BLaER1 treated with 17β-estradiol and CSF1 and Interleukin-3, amounts not matched to agents 10 nM and 100 nM (cell line): ENCODE data around the gene ISG20L2.

Experiments used
- H3K27ac ChIP-seq, 11 experiments: shearing (Covaris generic); formaldehyde crosslinking; 2 replicates each; pipeline ENCODE4 v1.8.1; 2022
- H3K27me3 ChIP-seq, 11 experiments: shearing (Covaris generic); formaldehyde crosslinking; 2 replicates each; pipeline ENCODE4 v1.8.1; 2022
- H3K36me3 ChIP-seq, 11 experiments: shearing (Covaris generic); formaldehyde crosslinking; 2 replicates each; pipeline ENCODE4 v1.8.1; 2022
- H3K4me1 ChIP-seq, 10 experiments: shearing (Covaris generic); formaldehyde crosslinking; 2 replicates each; pipeline ENCODE4 v1.8.1; 2022
- H3K4me2 ChIP-seq, 11 experiments: shearing (Covaris generic); formaldehyde crosslinking; 2 replicates each; pipeline ENCODE4 v1.8.1; 2022
- H3K4me3 ChIP-seq, 10 experiments: shearing (Covaris generic); formaldehyde crosslinking; 2 replicates each; pipeline ENCODE4 v1.8.1; 2022
- H3K9ac ChIP-seq, 11 experiments: shearing (Covaris generic); formaldehyde crosslinking; 2 replicates each; pipeline ENCODE4 v1.8.1; 2022
- H3K9me3 ChIP-seq, 11 experiments: shearing (Covaris generic); formaldehyde crosslinking; replicated peaks in 1 of 11; 2 replicates each; pipeline ENCODE4 v1.8.1; 2022
- H4K20me1 ChIP-seq, 11 experiments: shearing (Covaris generic); formaldehyde crosslinking; 2 replicates each; pipeline ENCODE4 v1.8.1; 2022
- Cebpa-rat ChIP-seq, 11 experiments: shearing (Covaris generic); IDR thresholded peaks; 2 replicates each; pipeline ENCODE4 v1.8.1; 2022

The ISG20L2 gene

GRCh38 chr1:156689953-156690674 is 38.5 kb downstream of the ISG20L2 start:
- Histone ChIP-seq H3K4me1 (peaks cover 33 to 82% (median 58%) of the 10 kb centered on the region in 10 experiments), H3K4me3 (no peak overlapping the region), H4K20me1 (peaks cover 0 to 26% (median 0%) of the 10 kb centered on the region in 11 experiments; a peak in 7 of 22 replicates), H3K9me3 (no peaks in the 10 kb centered on the region), H3K27ac (no peak overlapping the region), H3K36me3 (no peaks in the 10 kb centered on the region), H3K27me3 (peaks cover 38 to 46% (median 43%) of the 10 kb centered on the region in 11 experiments), H3K4me2 (peak overlapping the region; percentile 62 to 85 (median 77); a peak in 21 of 22 replicates), H3K9ac (peak overlapping the region in 1 of 11 experiments; percentile 7; a peak in 1 of 22 replicates)
- no peak for TF ChIP-seq Cebpa-rat (IDR thresholded peaks at IDR 0.05)

GRCh38 chr1:156689035-156689952 is 39.3 kb downstream of the ISG20L2 start:
- Histone ChIP-seq H3K27me3 (peaks cover 38 to 46% (median 43%) of the 10 kb centered on the region in 11 experiments), H3K9me3 (no peaks in the 10 kb centered on the region), H4K20me1 (peaks cover 0 to 26% (median 0%) of the 10 kb centered on the region in 11 experiments; a peak in 7 of 22 replicates), H3K4me1 (peaks cover 40 to 86% (median 59%) of the 10 kb centered on the region in 10 experiments), H3K9ac (peak overlapping the region in 8 of 11 experiments; percentile 1 to 64 (median 46); a peak in 9 of 22 replicates), H3K36me3 (no peaks in the 10 kb centered on the region), H3K27ac (no peak overlapping the region), H3K4me2 (peak overlapping the region; percentile 62 to 85 (median 77)), H3K4me3 (peak overlapping the region in 3 of 10 experiments; percentile 12 to 53 (median 27); a peak in 4 of 20 replicates)
- TF ChIP-seq Cebpa-rat (IDR thresholded peaks at IDR 0.05), result no peak

- H3K27me3 ChIP-seq, result peaks cover 17 to 23% (median 21%) of the 10 kb centered on the region in 11 experiments
- TF ChIP-seq Cebpa-rat (IDR thresholded peaks at IDR 0.05), result no peak
- H3K9ac ChIP-seq, result no peak overlapping the region
- no peaks in the 10 kb centered on the region for H3K9me3 ChIP-seq
- 0 out of 22 replicates have a peak overlapping the region, but pooled peaks of 1 of the 11 experiments have one; percentile 18 for H3K27ac ChIP-seq
- H3K4me2 ChIP-seq, result peak overlapping the region; percentile 41 to 95 (median 87); a peak in 21 of 22 replicates
- no peak overlapping the region for H3K4me3 ChIP-seq
- no peaks in the 10 kb centered on the region for H3K36me3 ChIP-seq
- H4K20me1 ChIP-seq, result peaks cover 0 to 5% (median 0%) of the 10 kb centered on the region in 11 experiments; a peak in 2 of 22 replicates
- peaks cover 34 to 71% (median 47%) of the 10 kb centered on the region in 10 experiments for H3K4me1 ChIP-seq
Observed at GRCh38 chr1:156684227-156684782, 44.3 kb downstream of the ISG20L2 start.

GRCh38 chr1:156682166-156682890 is 46.2 kb downstream of the ISG20L2 start:
- peak overlapping the region; percentile 27 to 95 (median 87) for H3K4me2 ChIP-seq
- peaks cover 37 to 74% (median 55%) of the 10 kb centered on the region in 10 experiments for H3K4me1 ChIP-seq
- peak overlapping the region in 3 of 11 experiments; percentile 23 to 39 (median 28); a peak in 2 of 22 replicates for H3K9ac ChIP-seq
- no peak for TF ChIP-seq Cebpa-rat (IDR thresholded peaks at IDR 0.05)
- 0 out of 20 replicates have a peak overlapping the region, but pooled peaks of 1 of the 10 experiments have one; percentile 15 for H3K4me3 ChIP-seq
- H3K27ac ChIP-seq, result peak overlapping the region in 5 of 11 experiments; percentile 7 to 38 (median 35); a peak in 7 of 22 replicates
- no peaks in the 10 kb centered on the region for H3K9me3 ChIP-seq
- H4K20me1 ChIP-seq, result peaks cover 0 to 9% (median 0%) of the 10 kb centered on the region in 11 experiments; a peak in 2 of 22 replicates
- H3K36me3 ChIP-seq, result no peaks in the 10 kb centered on the region
- peaks cover 37 to 43% (median 41%) of the 10 kb centered on the region in 11 experiments for H3K27me3 ChIP-seq

GRCh38 chr1:156681196-156681960 is 47.2 kb downstream of the ISG20L2 start:
- Histone ChIP-seq H3K9ac (0 out of 22 replicates have a peak overlapping the region, but pooled peaks of 1 of the 11 experiments have one; percentile 28), H3K27ac (no peak overlapping the region), H3K36me3 (no peaks in the 10 kb centered on the region), H4K20me1 (peaks cover 0 to 14% (median 0%) of the 10 kb centered on the region in 11 experiments; a peak in 3 of 22 replicates), H3K4me3 (no peak overlapping the region), H3K9me3 (no peaks in the 10 kb centered on the region), H3K27me3 (peaks cover 46 to 52% (median 51%) of the 10 kb centered on the region in 11 experiments), H3K4me2 (peak overlapping the region in 10 of 11 experiments; percentile 33 to 95 (median 88); a peak in 18 of 22 replicates), H3K4me1 (peaks cover 38 to 80% (median 64%) of the 10 kb centered on the region in 10 experiments)
- no peak for TF ChIP-seq Cebpa-rat (IDR thresholded peaks at IDR 0.05)

GRCh38 chr1:156680056-156680455 is 48.5 kb downstream of the ISG20L2 start:
- Histone ChIP-seq H3K9me3 (no peaks in the 10 kb centered on the region), H3K4me2 (no peak overlapping the region), H3K27me3 (peaks cover 56 to 65% (median 64%) of the 10 kb centered on the region in 11 experiments), H3K27ac (no peak overlapping the region), H3K4me3 (no peak overlapping the region), H3K4me1 (peaks cover 43 to 83% (median 74%) of the 10 kb centered on the region in 10 experiments), H4K20me1 (peaks cover 0 to 16% (median 0%) of the 10 kb centered on the region in 11 experiments; a peak in 3 of 22 replicates), H3K36me3 (no peaks in the 10 kb centered on the region), H3K9ac (no peak overlapping the region)
- no peak for TF ChIP-seq Cebpa-rat (IDR thresholded peaks at IDR 0.05)
